ENCODE results near the gene LDHAL6A.

- no peak for TF ChIP-seq CTCF (tag by site-specific recombination; IDR thresholded peaks at IDR 0.05)
- TF ChIP-seq, protein P1, sequence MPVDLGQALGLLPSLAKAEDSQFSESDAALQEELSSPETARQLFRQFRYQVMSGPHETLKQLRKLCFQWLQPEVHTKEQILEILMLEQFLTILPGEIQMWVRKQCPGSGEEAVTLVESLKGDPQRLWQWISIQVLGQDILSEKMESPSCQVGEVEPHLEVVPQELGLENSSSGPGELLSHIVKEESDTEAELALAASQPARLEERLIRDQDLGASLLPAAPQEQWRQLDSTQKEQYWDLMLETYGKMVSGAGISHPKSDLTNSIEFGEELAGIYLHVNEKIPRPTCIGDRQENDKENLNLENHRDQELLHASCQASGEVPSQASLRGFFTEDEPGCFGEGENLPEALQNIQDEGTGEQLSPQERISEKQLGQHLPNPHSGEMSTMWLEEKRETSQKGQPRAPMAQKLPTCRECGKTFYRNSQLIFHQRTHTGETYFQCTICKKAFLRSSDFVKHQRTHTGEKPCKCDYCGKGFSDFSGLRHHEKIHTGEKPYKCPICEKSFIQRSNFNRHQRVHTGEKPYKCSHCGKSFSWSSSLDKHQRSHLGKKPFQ (tag by site-specific recombination; IDR thresholded peaks at IDR 0.05): no peak
- no peak for TF ChIP-seq ZBTB8A (tag by site-specific recombination; IDR thresholded peaks at IDR 0.05)
- TF ChIP-seq ZNF133 (tag by site-specific recombination; IDR thresholded peaks at IDR 0.05): no peak
- TF ChIP-seq ZNF747 (tag by site-specific recombination; IDR thresholded peaks at IDR 0.05): no peak
- TF ChIP-seq ZNF155 (tag by site-specific recombination; IDR thresholded peaks at IDR 0.05): no peak
- no peak for TF ChIP-seq MYNN (tag by site-specific recombination; IDR thresholded peaks at IDR 0.05; ENCODE audit: borderline replicate concordance)
- no peak for TF ChIP-seq IKZF3 (tag by site-specific recombination; IDR thresholded peaks at IDR 0.05)
- TF ChIP-seq MZF1 (tag by site-specific recombination; IDR thresholded peaks at IDR 0.05; ENCODE audit: borderline replicate concordance): no peak
- no peak for TF ChIP-seq ZNF292 (tag by site-specific recombination; IDR thresholded peaks at IDR 0.05; ENCODE audit: borderline replicate concordance, low read depth)
These were observed 23.4 kb downstream of the LDHAL6A start for GRCh38 chr11:18479063-18479462.

Data from HEK293 (cell line).